H1 (cell line): Measurements from ENCODE around the gene TRIM44. TPM values are rescaled to one million over a fixed set of nuclear protein-coding genes. Genes with fewer than 3 reads are reported as not detected.

Experiments used
- CTCF ChIA-PET: fragments of 300-600 bp; sonication (Branson Sonifier 250); formaldehyde crosslinking; loops from one replicate; lab custom pipeline; 2021; ENCODE audit not compliant: partially characterized antibody; lab: Charles Lee
- POLR2A ChIA-PET: fragments of 300-600 bp; sonication (Branson Sonifier 250); formaldehyde crosslinking; loops from one replicate; lab custom pipeline; 2021; ENCODE audit warnings: inconsistent platforms; ENCODE audit not compliant: partially characterized antibody; lab: Charles Lee
- DNase-seq, 2 experiments: peaks; one replicate each; pipeline versions ENCODE4 v3.0.0 to v3.0.0-alpha.2; 2010 to 2022; ENCODE audit warnings: low spot score in 2 of 2, low read depth in 1 of 2, mixed read lengths in 1 of 2
- FAIRE-seq: peaks from 2 replicates; lab custom pipeline; 2011; peaks lifted over from hg19 to GRCh38; lab: Jason Lieb, UNC
- H2AFZ ChIP-seq: 2 replicates; pipeline ENCODE4 v1.8.1; 2012; ENCODE audit warnings: low read length, inconsistent platforms
- H2AK5ac ChIP-seq: 2 replicates; pipeline ENCODE4 v1.6.1; 2013; ENCODE audit warnings: low read depth, low read length
- H2BK120ac ChIP-seq: replicated peaks from 2 replicates; pipeline ENCODE3; 2013; ENCODE audit warnings: low read depth, low read length, inconsistent platforms
- H2BK12ac ChIP-seq: 2 replicates; pipeline ENCODE4 v1.6.1; 2013; ENCODE audit warnings: low read depth, low read length
- H2BK15ac ChIP-seq: 2 replicates; pipeline ENCODE4 v1.6.1; 2013; ENCODE audit warnings: low read length
- H2BK20ac ChIP-seq: 2 replicates; pipeline ENCODE4 v1.6.1; 2013; ENCODE audit warnings: low read length
- H2BK5ac ChIP-seq: 2 replicates; pipeline ENCODE4 v1.6.1; 2013; ENCODE audit warnings: low read depth, low read length
- H3K14ac ChIP-seq: 2 replicates; pipeline ENCODE4 v1.6.1; 2013; ENCODE audit warnings: inconsistent platforms; ENCODE audit not compliant: insufficient read length
- H3K18ac ChIP-seq: 2 replicates; pipeline ENCODE4 v1.6.1; 2013; ENCODE audit warnings: low read length; ENCODE audit errors: extremely low read depth
- H3K23ac ChIP-seq: 2 replicates; pipeline ENCODE4 v1.6.1; 2013; ENCODE audit warnings: inconsistent platforms; ENCODE audit not compliant: insufficient read length
- H3K23me2 ChIP-seq: 2 replicates; pipeline ENCODE4 v1.6.1; 2013; ENCODE audit warnings: low read depth, low read length
- H3K27ac ChIP-seq: 2 replicates; pipeline ENCODE4 v1.6.1; 2011; ENCODE audit warnings: low read depth, low read length, inconsistent platforms
- H3K27me3 ChIP-seq, 4 experiments: replicated peaks in 1 of 4; 1 replicate in 1 of 4; 2 replicates in 3 of 4; pipeline versions ENCODE4 v1.6.1 to v1.8.1; 2011 to 2013; ENCODE audit warnings: low read length in 3 of 4, mild to moderate bottlenecking in 3 of 4, inconsistent platforms in 2 of 4, mixed read lengths in 2 of 4, moderate library complexity in 1 of 4; ENCODE audit not compliant: control insufficient read depth in 3 of 4, insufficient read depth in 3 of 4; ENCODE audit errors: extremely low read depth in 1 of 4
- H3K36me3 ChIP-seq, 4 experiments: 2 replicates each; pipeline versions ENCODE4 v1.6.1 to v1.8.1; 2011 to 2013; ENCODE audit warnings: mild to moderate bottlenecking in 4 of 4, low read length in 3 of 4, moderate library complexity in 2 of 4, control low read depth in 1 of 4, inconsistent platforms in 1 of 4; ENCODE audit not compliant: insufficient read depth in 4 of 4, control insufficient read depth in 2 of 4
- H3K4ac ChIP-seq: replicated peaks from 2 replicates; pipeline ENCODE3; 2013; ENCODE audit warnings: low read length, low read depth, mixed read lengths, inconsistent platforms; ENCODE audit not compliant: insufficient read length
- H3K4me1 ChIP-seq, 4 experiments: replicated peaks in 1 of 4; 1 replicate in 1 of 4; 2 replicates in 3 of 4; pipeline versions ENCODE4 v1.6.1 to v1.8.1; 2011 to 2013; ENCODE audit warnings: low read length in 3 of 4, inconsistent platforms in 2 of 4, mixed read lengths in 1 of 4; ENCODE audit not compliant: insufficient read depth in 4 of 4, control insufficient read depth in 3 of 4
- H3K4me2 ChIP-seq, 2 experiments: 2 replicates each; pipeline versions ENCODE4 v1.6.1 to v1.8.1; 2011 to 2013; ENCODE audit warnings: low read depth in 2 of 2, low read length in 2 of 2, control low read depth in 1 of 2, inconsistent platforms in 1 of 2, mild to moderate bottlenecking in 1 of 2; ENCODE audit not compliant: insufficient read depth in 1 of 2
- H3K4me3 ChIP-seq, 4 experiments: fragments of 200-600, 300-600 bp in 1 of 4; sonication (generic), shearing (Covaris generic), sonication (Bioruptor Twin) in 1 of 4; 2 replicates each; pipeline versions ENCODE4 v1.5.1 to v1.8.1; 2011 to 2016; ENCODE audit warnings: low read length in 4 of 4, low read depth in 3 of 4, control low read depth in 2 of 4, inconsistent platforms in 2 of 4, mild to moderate bottlenecking in 2 of 4, mixed read lengths in 1 of 4, moderate library complexity in 1 of 4; ENCODE audit not compliant: insufficient read depth in 2 of 4; ENCODE audit errors: extremely low read depth in 1 of 4
- H3K56ac ChIP-seq: replicated peaks from 2 replicates; pipeline ENCODE3; 2013; ENCODE audit warnings: low read depth, mild to moderate bottlenecking, mixed read lengths, low read length, inconsistent platforms; ENCODE audit not compliant: insufficient read length
- H3K79me1 ChIP-seq: 2 replicates; pipeline ENCODE4 v1.6.1; 2013; ENCODE audit warnings: low read depth, low read length, control low read depth
- H3K79me2 ChIP-seq, 2 experiments: 2 replicates each; pipeline versions ENCODE4 v1.6.1 to v1.8.1; 2012 to 2013; ENCODE audit warnings: low read length in 2 of 2, mild to moderate bottlenecking in 2 of 2, inconsistent platforms in 1 of 2; ENCODE audit not compliant: insufficient read depth in 2 of 2, control insufficient read depth in 1 of 2
- H3K9ac ChIP-seq, 4 experiments: replicated peaks in 1 of 4; 1 replicate in 1 of 4; 2 replicates in 3 of 4; pipeline versions ENCODE4 v1.6.1 to v1.8.1; 2011 to 2013; ENCODE audit warnings: low read depth in 3 of 4, low read length in 3 of 4, control low read depth in 2 of 4, mild to moderate bottlenecking in 2 of 4, moderate library complexity in 2 of 4, inconsistent platforms in 1 of 4; ENCODE audit errors: extremely low read depth in 1 of 4
- H3K9me3 ChIP-seq, 2 experiments: 2 replicates each; pipeline versions ENCODE4 v1.6.1 to v1.8.1; 2012 to 2013; ENCODE audit warnings: mild to moderate bottlenecking in 2 of 2, moderate library complexity in 2 of 2, control low read depth in 1 of 2, inconsistent platforms in 1 of 2, low read depth in 1 of 2, low read length in 1 of 2, mixed read lengths in 1 of 2; ENCODE audit not compliant: insufficient read depth in 2 of 2
- H4K20me1 ChIP-seq, 2 experiments: replicated peaks in 1 of 2; 2 replicates each; pipeline versions ENCODE3 to v1.8.1; 2011 to 2013; ENCODE audit warnings: inconsistent platforms in 2 of 2, low read length in 2 of 2, mild to moderate bottlenecking in 1 of 2; ENCODE audit not compliant: insufficient read depth in 2 of 2, control insufficient read depth in 1 of 2
- H4K5ac ChIP-seq: 2 replicates; pipeline ENCODE4 v1.6.1; 2013; ENCODE audit warnings: low read length, low read depth, mixed read lengths, inconsistent platforms; ENCODE audit not compliant: insufficient read length
- H4K8ac ChIP-seq: 2 replicates; pipeline ENCODE4 v1.8.0; 2013; ENCODE audit warnings: mild to moderate bottlenecking, moderate library complexity, low read length, inconsistent platforms; ENCODE audit not compliant: insufficient read depth; ENCODE audit errors: extremely low read depth
- H4K91ac ChIP-seq: replicated peaks from 2 replicates; pipeline ENCODE3; 2013; ENCODE audit warnings: low read length, mixed read lengths, inconsistent platforms; ENCODE audit not compliant: insufficient read length
- CBX8 ChIP-seq: fragments of 300-800, 300-1000 bp; sonication (generic); IDR thresholded peaks from 2 replicates; pipeline ENCODE4 v1.7.1; 2016; ENCODE audit warnings: low read depth, low read length, borderline replicate concordance
- CHD1 ChIP-seq: IDR thresholded peaks from 2 replicates; pipeline ENCODE4 v1.6.1; 2012; ENCODE audit warnings: low read depth, low read length, improper control_type of control experiment
- CREB1 ChIP-seq: IDR thresholded peaks from 2 replicates; pipeline ENCODE4 v1.6.1; 2012; ENCODE audit warnings: inconsistent platforms
- CTBP2 ChIP-seq: IDR thresholded peaks from 2 replicates; pipeline ENCODE4 v1.7.0; 2011; ENCODE audit warnings: borderline replicate concordance, mild to moderate bottlenecking, moderate library complexity, mixed read lengths, low read length; ENCODE audit not compliant: insufficient read depth, insufficient read length
- CTCF ChIP-seq, 3 experiments: IDR thresholded peaks; 1 replicate in 2 of 3; 2 replicates in 1 of 3; pipeline versions ENCODE4 v1.5.1 to v1.6.1; 2011; ENCODE audit warnings: low read length in 3 of 3, mild to moderate bottlenecking in 3 of 3, inconsistent platforms in 2 of 3, low read depth in 1 of 3, moderate library complexity in 1 of 3; ENCODE audit not compliant: insufficient read depth in 1 of 3; ENCODE audit errors: control extremely low read depth in 1 of 3
- EZH2 ChIP-seq: fragments of 200-600 bp; sonication (generic); IDR thresholded peaks from 2 replicates; pipeline ENCODE4 v1.7.1; 2012; ENCODE audit warnings: low read depth, mild to moderate bottlenecking, moderate library complexity, low read length, inconsistent platforms; ENCODE audit not compliant: severe bottlenecking
- GABPA ChIP-seq: IDR thresholded peaks from 2 replicates; pipeline ENCODE4 v1.6.1; 2011; ENCODE audit warnings: mild to moderate bottlenecking, low read length, moderate library complexity, borderline replicate concordance; ENCODE audit not compliant: insufficient read depth
- POU5F1 ChIP-seq: IDR thresholded peaks from 2 replicates; pipeline ENCODE4 v1.6.1; 2011; ENCODE audit warnings: low read depth, mild to moderate bottlenecking, low read length, moderate library complexity
- RXRA ChIP-seq: IDR thresholded peaks from 2 replicates; pipeline ENCODE4 v1.6.1; 2011; ENCODE audit warnings: low read depth, mild to moderate bottlenecking, low read length, moderate library complexity; ENCODE audit not compliant: insufficient read depth
- SP2 ChIP-seq: IDR thresholded peaks from 2 replicates; pipeline ENCODE4 v1.6.1; 2012; ENCODE audit warnings: mild to moderate bottlenecking, low read length, inconsistent platforms
- SUZ12 ChIP-seq: fragments of 200-600 bp; sonication (generic); IDR thresholded peaks from 2 replicates; pipeline ENCODE4 v1.6.1; 2012; ENCODE audit warnings: mild to moderate bottlenecking, inconsistent platforms, low read length, moderate library complexity, mixed read lengths
- TBP ChIP-seq: IDR thresholded peaks from 2 replicates; pipeline ENCODE4 v1.6.1; 2011; ENCODE audit warnings: low read depth, low read length, improper control_type of control experiment
- WGBS, 2 experiments: shearing (Covaris generic) in 1 of 2; methylation state at CpG; one replicate each; pipeline versions ENCODE4 v1.1.6 to v1.1.7; 2013 to 2015; ENCODE audit warnings: low lambda C conversion rate in 2 of 2, mixed read lengths in 2 of 2, inconsistent platforms in 1 of 2, low coverage in 1 of 2, missing lambda C conversion rate in 1 of 2; ENCODE audit not compliant: insufficient replicate concordance in 2 of 2, insufficient coverage in 1 of 2, insufficient read length in 1 of 2; ENCODE audit errors: extremely low coverage in 1 of 2, missing lambda C conversion rate in 1 of 2; 5-methylcytosine and 5-hydroxymethylcytosine counted together
- polyA plus RNA-seq, 7 experiments: library from polyadenylated mRNA; depleted of rRNA in 3 of 7; stranded (reverse) in 5 of 7; unstranded in 2 of 7; fragments of >200 nt in 5 of 7; fragments of 200-250 nt in 2 of 7; gene quantifications; 1 replicate in 5 of 7; 2 replicates in 1 of 7; 4 replicates in 1 of 7; pipeline versions ENCODE4 v1.2.1 to v1.2.3, GENCODE V29; 2011 to 2013; ENCODE audit warnings: missing spikeins in 2 of 7, mixed read lengths in 2 of 7
- total RNA-seq: library from RNA; stranded (reverse); fragmentation: NEBNext Ultra II Directional; extraction: Animal tissue kit (Norgen Biotek cat#: 25700); gene quantifications from 2 replicates; pipeline ENCODE4 v1.2.1, GENCODE V29; 2021

TRIM44 gene
- total and polyA plus RNA-seq, 2 of the 8 experiments (the other 6 are each of a cell fraction or from before 2014, with no cell fraction given) = 13.9 to 34.4 TPM

DNA sequence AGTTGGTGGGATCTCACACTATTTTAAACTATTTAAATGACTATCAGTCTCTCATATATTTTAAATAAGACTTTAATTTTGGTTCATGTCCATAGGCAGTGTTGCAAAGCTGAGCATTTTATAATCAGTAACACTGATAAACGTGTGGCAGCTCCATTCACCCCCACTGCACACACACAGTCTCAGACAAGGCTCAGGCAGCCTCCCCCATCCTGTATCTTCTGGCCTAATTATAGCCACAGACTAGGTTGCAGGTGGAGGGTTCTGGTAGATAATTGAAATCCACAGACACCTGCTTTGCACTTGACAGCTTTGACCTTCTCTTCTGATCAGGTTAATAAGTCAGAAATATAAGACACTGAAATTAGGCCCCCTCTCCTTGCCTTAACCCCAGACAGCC lies 162.8 kb downstream of the TRIM44 start:
- Histone ChIP-seq H3K79me1 (no peaks in the 10 kb centered on the region), H2AK5ac (no peak overlapping the region), H3K9me3 (no peaks in the 10 kb centered on the region), H2AFZ (no peak overlapping the region), H3K4me3 (no peak overlapping the region), H2BK12ac (no peak overlapping the region), H3K27ac (no peak overlapping the region), H3K79me2 (no peaks in the 10 kb centered on the region), H3K23ac (no peak overlapping the region), H3K56ac (no peak overlapping the region), H4K8ac (no peak overlapping the region), H3K14ac (no peak overlapping the region), H2BK5ac (no peak overlapping the region), H2BK20ac (no peak overlapping the region), H4K5ac (no peak overlapping the region), H2BK120ac (no peak overlapping the region), H4K20me1 (no peaks in the 10 kb centered on the region), H3K27me3 (peaks cover 0 to 2% (median 0%) of the 10 kb centered on the region in 4 experiments; a peak in 1 of 7 replicates), H3K18ac (no peak overlapping the region), H4K91ac (no peak overlapping the region), H3K9ac (no peak overlapping the region), H3K4me1 (peaks cover 0 to 2% (median 0%) of the 10 kb centered on the region in 4 experiments; a peak in 1 of 7 replicates), H3K4me2 (no peak overlapping the region), H3K36me3 (no peaks in the 10 kb centered on the region), H2BK15ac (no peak overlapping the region), H3K4ac (no peak overlapping the region), H3K23me2 (no peaks in the 10 kb centered on the region)
- no peak for DNase-seq
- ChIA-PET POLR2A (no interaction called here), CTCF (interaction anchor here (0.6 to 12.0 kb wide), 11 partner anchors 9 to 286 kb away, joined by 3 to 187 read pairs (median 3); no protein-coding TSS in a partner anchor)
- WGBS, 2 experiments = 72% methylated on average over 1 of the region's 1 CpG; no CpG with 5 or more reads in 1 of the 2 experiments
- no peak for FAIRE-seq
- no peak for TF ChIP-seq GABPA
- TF ChIP-seq SUZ12 = no peak
- TF ChIP-seq EZH2 = no peak
- TF ChIP-seq CREB1 = no peak
- TF ChIP-seq SP2 = no peak
- no peak for TF ChIP-seq TBP
- no peak for TF ChIP-seq CHD1
- TF ChIP-seq CTBP2 = no peak
- TF ChIP-seq CBX8 = no peak
- TF ChIP-seq RXRA = no peak
- TF ChIP-seq POU5F1 = no peak
- TF ChIP-seq CTCF (IDR thresholded peaks at IDR 0.05; ENCODE audit: control extremely low read depth in 1 of 3, insufficient read depth in 1 of 3, low read depth in 1 of 3, low read length in 3 of 3) = no peak
